Activated naive CD4-positive, alpha-beta T cell treated with anti-CD3 and anti-CD28 coated beads for 36 hours (primary cell): ENCODE results near the gene VAV3. TPM values are rescaled to one million over a fixed set of nuclear protein-coding genes. Genes with fewer than 3 reads are reported as not detected.

Experiments
- CTCF ChIA-PET: fragments of 350-600 bp; sonication (Branson Sonifier 250); formaldehyde crosslinking; loops from one replicate; lab custom pipeline; 2021; ENCODE audit warnings: antibody characterized with exemption; lab: Charles Lee
- DNase-seq: peaks from one replicate; pipeline ENCODE4 v3.0.0-alpha.2; 2020
- H3K27ac Mint-ChIP-seq: one replicate; pipeline ENCODE4 v1.8.0; 2021; ENCODE audit warnings: mild to moderate bottlenecking, mixed read lengths
- H3K27me3 Mint-ChIP-seq: one replicate; pipeline ENCODE4 v1.8.0; 2021; ENCODE audit warnings: low read depth, mixed read lengths
- H3K36me3 Mint-ChIP-seq: one replicate; pipeline ENCODE4 v1.8.0; 2021; ENCODE audit warnings: low read depth, mixed read lengths
- H3K4me1 Mint-ChIP-seq: one replicate; pipeline ENCODE4 v1.8.0; 2021; ENCODE audit warnings: low read depth, mixed read lengths
- H3K4me3 Mint-ChIP-seq: one replicate; pipeline ENCODE4 v1.8.0; 2021; ENCODE audit warnings: mild to moderate bottlenecking, moderate library complexity, mixed read lengths
- H3K9me3 Mint-ChIP-seq: one replicate; pipeline ENCODE4 v1.8.0; 2021; ENCODE audit warnings: mixed read lengths
- intact Hi-C: fragments of 100-400 bp; cut with micrococcal nuclease; formaldehyde crosslinking; loops from one replicate; pipeline ENCODE4 v1.15.1; 2023
- total RNA-seq, 2 experiments: library from RNA; stranded (reverse); gene quantifications; one replicate each; pipeline ENCODE4 v1.2.3, GENCODE V29; 2021

VAV3 gene
- total RNA-seq, 2 experiments from 2014 or later: 1.3 to 2.3 TPM

- Mint-ChIP-seq H3K27ac (no peak overlapping the region), H3K27me3 (no peaks in the 10 kb centered on the region), H3K4me1 (peaks cover 26% of the 10 kb centered on the region), H3K36me3 (peaks cover 2% of the 10 kb centered on the region), H3K9me3 (no peaks in the 10 kb centered on the region), H3K4me3 (no peak overlapping the region)
- CTCF ChIA-PET: no interaction called here
- intact Hi-C loops: no loop called here
- no peak for DNase-seq
These were observed 37.2 kb downstream of the VAV3 start for GRCh38 chr1:107927820-107928219.

GRCh38 chr1:107926436-107927080 lies 38.4 kb downstream of the VAV3 start:
- H3K9me3 Mint-ChIP-seq: no peaks in the 10 kb centered on the region
- peaks cover 23% of the 10 kb centered on the region for H3K4me1 Mint-ChIP-seq
- peaks cover 2% of the 10 kb centered on the region for H3K36me3 Mint-ChIP-seq
- intact Hi-C loops: no loop called here
- H3K4me3 Mint-ChIP-seq: no peak overlapping the region
- H3K27ac Mint-ChIP-seq: no peak overlapping the region
- no peaks in the 10 kb centered on the region for H3K27me3 Mint-ChIP-seq
- CTCF ChIA-PET: interaction anchor here (0.7 kb wide), 1 partner anchor 23 kb away, joined by 3 read pairs; no protein-coding TSS in a partner anchor
- peak; percentile 32 for DNase-seq

- CTCF ChIA-PET: interaction anchor here (0.6 kb wide), 1 partner anchor 122 kb away, joined by 3 read pairs; no protein-coding TSS in a partner anchor
- H3K4me1 Mint-ChIP-seq: peaks cover 27% of the 10 kb centered on the region
- no peak for DNase-seq
- peaks cover 2% of the 10 kb centered on the region for H3K36me3 Mint-ChIP-seq
- no peaks in the 10 kb centered on the region for H3K27me3 Mint-ChIP-seq
- H3K27ac Mint-ChIP-seq: no peak overlapping the region
- H3K4me3 Mint-ChIP-seq: no peak overlapping the region
- no peaks in the 10 kb centered on the region for H3K9me3 Mint-ChIP-seq
- intact Hi-C loops: no loop called here
These were observed 39.4 kb downstream of the VAV3 start for GRCh38 chr1:107925565-107925964.

GRCh38 chr1:107920999-107921398 lies 44.0 kb downstream of the VAV3 start:
- CTCF ChIA-PET: interaction anchor here (0.8 kb wide), 1 partner anchor 23 kb away, joined by 3 read pairs; no protein-coding TSS in a partner anchor
- Mint-ChIP-seq H3K27me3 (no peaks in the 10 kb centered on the region), H3K36me3 (peaks cover 9% of the 10 kb centered on the region), H3K27ac (no peak overlapping the region), H3K4me3 (no peak overlapping the region), H3K4me1 (peaks cover 24% of the 10 kb centered on the region), H3K9me3 (peaks cover 6% of the 10 kb centered on the region)
- no peak for DNase-seq
- intact Hi-C loops: loop anchor here (1.0 kb wide), 1 partner anchor 14 kb away; no protein-coding TSS in a partner anchor

GRCh38 chr1:107920561-107920960 lies 44.4 kb downstream of the VAV3 start:
- no peak overlapping the region for H3K27ac Mint-ChIP-seq
- CTCF ChIA-PET: interaction anchor here (0.6 to 0.8 kb wide), 3 partner anchors 11 to 137 kb away, joined by 3 to 4 read pairs (median 3); no protein-coding TSS in a partner anchor

GRCh38 chr1:107919953-107920352 lies 45.0 kb downstream of the VAV3 start:
- Mint-ChIP-seq H3K27me3 (no peaks in the 10 kb centered on the region), H3K27ac (no peak overlapping the region), H3K4me1 (peaks cover 24% of the 10 kb centered on the region), H3K9me3 (peaks cover 6% of the 10 kb centered on the region), H3K4me3 (peak overlapping the region; percentile 8), H3K36me3 (peaks cover 9% of the 10 kb centered on the region)
- DNase-seq: no peak
- intact Hi-C loops: loop anchor here (1.0 kb wide), 1 partner anchor 15 kb away; no protein-coding TSS in a partner anchor
- CTCF ChIA-PET: interaction anchor here (0.6 to 0.8 kb wide), 2 partner anchors 11 to 137 kb away, joined by 3 to 4 read pairs; no protein-coding TSS in a partner anchor

More at GRCh38 chr1:107920561-107920960, 44.4 kb downstream of the VAV3 start:
- H3K4me1 Mint-ChIP-seq: peaks cover 24% of the 10 kb centered on the region
- H3K4me3 Mint-ChIP-seq: no peak overlapping the region
- H3K36me3 Mint-ChIP-seq: peaks cover 9% of the 10 kb centered on the region
- DNase-seq: no peak
- intact Hi-C loops: loop anchor here (1.0 kb wide), 1 partner anchor 15 kb away; no protein-coding TSS in a partner anchor
- H3K9me3 Mint-ChIP-seq: peaks cover 6% of the 10 kb centered on the region
- H3K27me3 Mint-ChIP-seq: no peaks in the 10 kb centered on the region

GRCh38 chr1:107914119-107914765 lies 50.7 kb downstream of the VAV3 start:
- CTCF ChIA-PET: interaction anchor here (1.6 kb wide), 1 partner anchor 211 kb away, joined by 3 read pairs; no protein-coding TSS in a partner anchor
- no peak overlapping the region for H3K27ac Mint-ChIP-seq
- no peaks in the 10 kb centered on the region for H3K27me3 Mint-ChIP-seq
- peaks cover 6% of the 10 kb centered on the region for H3K9me3 Mint-ChIP-seq
- intact Hi-C loops: no loop called here
- peaks cover 7% of the 10 kb centered on the region for H3K36me3 Mint-ChIP-seq
- H3K4me1 Mint-ChIP-seq: peaks cover 12% of the 10 kb centered on the region
- DNase-seq: no peak
- no peak overlapping the region for H3K4me3 Mint-ChIP-seq

GRCh38 chr1:107912656-107913055 lies 52.3 kb downstream of the VAV3 start:
- no peak for DNase-seq
- Mint-ChIP-seq H3K4me1 (peaks cover 7% of the 10 kb centered on the region), H3K27me3 (no peaks in the 10 kb centered on the region), H3K4me3 (no peak overlapping the region), H3K27ac (no peak overlapping the region), H3K36me3 (peaks cover 1% of the 10 kb centered on the region), H3K9me3 (peaks cover 2% of the 10 kb centered on the region)
- intact Hi-C loops: no loop called here
- CTCF ChIA-PET: no interaction called here

- Mint-ChIP-seq H3K27ac (no peak overlapping the region), H3K4me1 (peaks cover 35% of the 10 kb centered on the region), H3K9me3 (no peaks in the 10 kb centered on the region), H3K36me3 (no peaks in the 10 kb centered on the region), H3K4me3 (no peak overlapping the region), H3K27me3 (no peaks in the 10 kb centered on the region)
- intact Hi-C loops: loop anchor here (2.0 kb wide), 1 partner anchor 34 kb away; no protein-coding TSS in a partner anchor
- CTCF ChIA-PET: interaction anchor here (0.7 to 1.1 kb wide), 3 partner anchors 64 to 146 kb away, joined by 3 to 5 read pairs (median 4); no protein-coding TSS in a partner anchor
- DNase-seq: peak; percentile 18
These were observed 64.7 kb downstream of the VAV3 start for GRCh38 chr1:107900090-107900945.

- H3K27ac Mint-ChIP-seq: no peak overlapping the region
- H3K4me3 Mint-ChIP-seq: no peak overlapping the region
- H3K9me3 Mint-ChIP-seq: no peaks in the 10 kb centered on the region
- intact Hi-C loops: loop anchor here (2.0 to 5.0 kb wide), 3 partner anchors 35 to 303 kb away; partner anchors contain the start of gene SLC25A24
- CTCF ChIA-PET: interaction anchor here (0.6 to 1.1 kb wide), 3 partner anchors 46 to 146 kb away, joined by 3 to 5 read pairs (median 3); no protein-coding TSS in a partner anchor
- H3K36me3 Mint-ChIP-seq: no peaks in the 10 kb centered on the region
- H3K4me1 Mint-ChIP-seq: peaks cover 38% of the 10 kb centered on the region
- no peak for DNase-seq
- no peaks in the 10 kb centered on the region for H3K27me3 Mint-ChIP-seq
These were observed 65.3 kb downstream of the VAV3 start for GRCh38 chr1:107899655-107900054.

GRCh38 chr1:107897438-107898345 lies 67.3 kb downstream of the VAV3 start:
- Mint-ChIP-seq H3K9me3 (peaks cover 3% of the 10 kb centered on the region), H3K36me3 (peaks cover 5% of the 10 kb centered on the region), H3K4me3 (peak overlapping the region; percentile 25), H3K4me1 (peaks cover 40% of the 10 kb centered on the region), H3K27me3 (no peaks in the 10 kb centered on the region), H3K27ac (peak overlapping the region; percentile 78)
- CTCF ChIA-PET: interaction anchor here (0.9 to 1.2 kb wide), 2 partner anchors 23 to 227 kb away, joined by 3 to 5 read pairs; no protein-coding TSS in a partner anchor
- no peak for DNase-seq
- intact Hi-C loops: loop anchor here (1.0 to 5.0 kb wide), 5 partner anchors 66 to 305 kb away; partner anchors contain the start of gene SLC25A24
